GM12892 (cell line): ENCODE results near the gene PCNX4.

Experiments
- DNase-seq: peaks from one replicate; pipeline ENCODE4 v3.0.0; 2011; ENCODE audit not compliant: insufficient read length
- FAIRE-seq: peaks from 2 replicates; lab custom pipeline; 2011; peaks lifted over from hg19 to GRCh38; lab: Jason Lieb, UNC
- POLR2A ChIP-seq: IDR thresholded peaks from 2 replicates; pipeline ENCODE4 v1.6.1; 2011; ENCODE audit warnings: low read depth, low read length, control low read depth
- POLR2AphosphoS5 ChIP-seq: IDR thresholded peaks from 2 replicates; pipeline ENCODE4 v1.6.1; 2011; ENCODE audit warnings: low read depth, low read length, control low read depth
- TAF1 ChIP-seq: IDR thresholded peaks from 2 replicates; pipeline ENCODE4 v1.6.1; 2011; ENCODE audit warnings: low read depth, mild to moderate bottlenecking, control low read depth, low read length, borderline replicate concordance

Gene PCNX4

GRCh38 chr14:60111732-60112131 is 20.0 kb downstream of the PCNX4 start:
- no peak for DNase-seq
- TF ChIP-seq POLR2A (no peak), TAF1 (no peak), POLR2AphosphoS5 (no peak)
- no peak for FAIRE-seq

GRCh38 chr14:60114881-60115280 is 23.2 kb downstream of the PCNX4 start:
- no peak for FAIRE-seq
- no peak for TF ChIP-seq POLR2A
- no peak for DNase-seq

- TF ChIP-seq POLR2A (no peak), TAF1 (no peak), POLR2AphosphoS5 (no peak)
- FAIRE-seq (peak; percentile 33), DNase-seq (no peak)
Observed at GRCh38 chr14:60116181-60116580, 24.5 kb downstream of the PCNX4 start.

- FAIRE-seq (no peak), DNase-seq (no peak)
- no peak for TF ChIP-seq TAF1
- TF ChIP-seq POLR2AphosphoS5, result no peak
- no peak for TF ChIP-seq POLR2A
Observed at GRCh38 chr14:60125918-60126317, 34.2 kb downstream of the PCNX4 start.

GRCh38 chr14:60133487-60133886 is 41.8 kb downstream of the PCNX4 start:
- no peak for FAIRE-seq
- DNase-seq, result no peak

GRCh38 chr14:60134702-60135101 is 43.0 kb downstream of the PCNX4 start:
- no peak for TF ChIP-seq POLR2AphosphoS5
- no peak for TF ChIP-seq POLR2A
- TF ChIP-seq TAF1, result no peak
- no peak for DNase-seq
- FAIRE-seq, result no peak

More at GRCh38 chr14:60133487-60133886, 41.8 kb downstream of the PCNX4 start:
- TF ChIP-seq POLR2AphosphoS5, result no peak
- no peak for TF ChIP-seq TAF1
- no peak for TF ChIP-seq POLR2A

DNA sequence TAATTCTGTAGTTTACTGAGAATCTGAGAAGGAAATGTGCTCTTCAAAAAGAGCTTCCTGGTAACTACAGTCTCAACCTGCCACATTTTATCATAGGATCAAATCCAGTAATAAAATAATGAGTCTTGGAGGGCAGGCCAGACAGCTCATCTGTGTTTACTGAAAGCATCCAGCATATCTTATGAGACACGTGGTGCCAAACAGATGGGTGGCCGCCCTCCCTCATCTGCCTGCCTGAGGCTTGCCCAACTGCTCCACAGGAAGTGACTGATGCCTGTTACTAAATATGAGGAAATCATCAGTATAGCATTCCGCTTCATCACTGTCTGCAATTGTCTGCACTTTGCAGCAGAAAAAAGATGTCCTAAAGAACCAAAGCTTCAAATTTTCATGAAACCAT is 60.0 kb downstream of the PCNX4 start:
- no peak for TF ChIP-seq POLR2AphosphoS5
- no peak for TF ChIP-seq TAF1
- no peak for TF ChIP-seq POLR2A
- DNase-seq, result no peak
- FAIRE-seq, result peak; percentile 9

GRCh38 chr14:60153991-60154390 is 62.3 kb downstream of the PCNX4 start:
- FAIRE-seq, result peak; percentile 27
- TF ChIP-seq POLR2A (no peak), POLR2AphosphoS5 (no peak), TAF1 (no peak)
- no peak for DNase-seq

- TF ChIP-seq POLR2A (no peak), TAF1 (no peak), POLR2AphosphoS5 (no peak)
- FAIRE-seq (no peak), DNase-seq (no peak)
Observed at GRCh38 chr14:60154671-60155070, 62.9 kb downstream of the PCNX4 start.

DNA sequence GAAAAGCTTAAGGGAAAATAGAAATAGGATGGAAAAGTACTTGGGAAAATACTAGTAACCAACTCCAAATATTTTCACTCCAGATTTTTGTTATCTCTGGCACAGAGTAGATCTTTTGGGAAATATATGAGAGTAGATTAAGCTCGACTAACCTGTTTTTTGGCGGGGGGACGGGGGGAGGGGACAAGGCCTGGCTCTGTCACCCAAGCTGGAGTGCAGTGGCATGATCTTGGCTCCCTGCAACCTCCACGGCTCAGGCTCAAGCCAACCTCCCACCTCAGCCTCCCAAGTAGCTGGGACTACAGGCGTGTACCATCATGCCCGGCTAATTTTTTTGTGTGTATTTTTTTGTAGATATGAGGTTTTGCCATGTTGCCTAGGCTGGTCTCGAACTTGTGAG is 68.7 kb downstream of the PCNX4 start:
- FAIRE-seq (no peak), DNase-seq (no peak)
- TF ChIP-seq TAF1 (no peak), POLR2A (no peak), POLR2AphosphoS5 (no peak)

GRCh38 chr14:60161196-60162107 is 69.7 kb downstream of the PCNX4 start:
- FAIRE-seq, result peak; percentile 90
- no peak for TF ChIP-seq POLR2AphosphoS5
- no peak for TF ChIP-seq TAF1
- no peak for TF ChIP-seq POLR2A
- no peak for DNase-seq

GRCh38 chr14:60163693-60164092 is 72.0 kb downstream of the PCNX4 start:
- TF ChIP-seq POLR2A (no peak), POLR2AphosphoS5 (no peak), TAF1 (no peak)
- peak; percentile 5 for FAIRE-seq
- no peak for DNase-seq

DNA sequence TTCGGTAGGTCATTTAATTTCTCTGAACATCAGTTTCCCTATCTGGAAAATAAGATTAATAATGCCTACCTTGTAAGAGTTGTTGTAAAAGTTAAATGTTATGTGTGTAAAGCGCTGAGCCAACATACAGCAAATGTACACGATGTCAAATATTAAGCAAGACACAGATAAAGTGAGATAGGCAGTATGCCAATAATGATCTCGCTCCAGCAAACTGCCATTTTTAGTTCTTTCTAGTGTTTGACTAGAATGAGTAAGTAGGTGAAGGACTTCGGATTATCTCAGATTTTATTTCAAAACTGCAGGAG is 72.6 kb downstream of the PCNX4 start:
- no peak for DNase-seq
- FAIRE-seq, result peak; percentile 53

More for the DNA sequence above, 72.6 kb downstream of the PCNX4 start:
- TF ChIP-seq POLR2A, result no peak
- TF ChIP-seq TAF1, result no peak
- TF ChIP-seq POLR2AphosphoS5, result no peak
